ENCODE data around the gene ASMT.
"Not testable (repeated sequence)": the region's sequence is repeated elsewhere in the genome, so short reads cannot be mapped to it uniquely, and the experiment has no call there.

Gene ASMT

GRCh38 chrX:1614927-1615326, at the start of gene ASMT:
Gene ASMT, plus strand, starts transcription at chrX:1615059. Its CDS starts 141 bp downstream, at chrX:1615200.
- DNase-seq = no peak

GRCh38 chrX:1574181-1574580, 40.7 kb upstream of the ASMT start:
- DNase-seq = not testable (repeated sequence)

- DNase-seq = no peak
Measured at GRCh38 chrX:1576201-1576992, 38.5 kb upstream of the ASMT start.

- no peak for DNase-seq
Measured at GRCh38 chrX:1577845-1578244, 37.0 kb upstream of the ASMT start.

- no peak for DNase-seq
Measured at GRCh38 chrX:1578511-1579173, 36.2 kb upstream of the ASMT start.

GRCh38 chrX:1581132-1581531, 33.7 kb upstream of the ASMT start:
- peak; percentile 13 to 32 for DNase-seq

- DNase-seq = no peak
Measured at GRCh38 chrX:1582686-1583437, 32.0 kb upstream of the ASMT start.

GRCh38 chrX:1584237-1585011, 30.4 kb upstream of the ASMT start:
- DNase-seq = no peak

- no peak for DNase-seq
Measured at GRCh38 chrX:1587161-1587560, 27.7 kb upstream of the ASMT start.

- no peak for DNase-seq
Measured at GRCh38 chrX:1589356-1590130, 25.3 kb upstream of the ASMT start.

GRCh38 chrX:1591102-1591862, 23.6 kb upstream of the ASMT start, which contains the start of gene AKAP17A:
Gene AKAP17A, plus strand, starts transcription at chrX:1591604. Its CDS starts 1,859 bp downstream, at chrX:1593463.
- DNase-seq = peak; percentile 73 to 87

GRCh38 chrX:1591863-1592469, 22.9 kb upstream of the ASMT start:
- no peak for DNase-seq

- no peak for DNase-seq
Measured at GRCh38 chrX:1592470-1593142, 22.3 kb upstream of the ASMT start.

- DNase-seq = no peak
Measured at GRCh38 chrX:1593286-1594271, 21.3 kb upstream of the ASMT start.

GRCh38 chrX:1595711-1596060, 19.2 kb upstream of the ASMT start:
- no peak for DNase-seq

GRCh38 chrX:1596676-1597344, 18.0 kb upstream of the ASMT start:
- DNase-seq = no peak

- DNase-seq = no peak
Measured at GRCh38 chrX:1597345-1598020, 17.4 kb upstream of the ASMT start.
